K562 (cell line): Measurements from ENCODE around the gene INPP4B.

Experiments
- PHF20 ChIP-seq: fragments of 450-650 bp; IDR thresholded peaks from 2 replicates; pipeline ENCODE4 v1.6.1; 2018; ENCODE audit not compliant: partially characterized antibody
- POLR2AphosphoS2 ChIP-seq: IDR thresholded peaks from 2 replicates; pipeline ENCODE4 v1.6.1; 2012; ENCODE audit warnings: low read length, improper control_type of control experiment
- SREBF1 ChIP-seq: fragments of 150-350 bp; IDR thresholded peaks from 2 replicates; pipeline ENCODE4 v1.6.1; 2014; ENCODE audit warnings: antibody characterized with exemption, low read depth, low read length, borderline replicate concordance
- YY1 ChIP-seq, 3 experiments: IDR thresholded peaks; 2 replicates each; pipeline ENCODE4 v1.6.1; 2011; ENCODE audit warnings: low read length in 2 of 3, mild to moderate bottlenecking in 2 of 3, moderate library complexity in 2 of 3, borderline replicate concordance in 1 of 3, control low read depth in 1 of 3, low read depth in 1 of 3; ENCODE audit not compliant: insufficient read depth in 3 of 3, insufficient replicate concordance in 2 of 3, control insufficient read depth in 1 of 3, insufficient read length in 1 of 3; ENCODE audit errors: extremely low read depth in 1 of 3
- ZNF12 ChIP-seq: sonication (generic); formaldehyde crosslinking; IDR thresholded peaks from 2 replicates; pipeline ENCODE4 v1.4.0; 2020; ENCODE audit warnings: mild to moderate bottlenecking, missing genetic modification reagents
- TF ChIP-seq, protein P1 (sequence below), 3 experiments: IDR thresholded peaks in 2 of 3; conservative IDR thresholded peaks in 1 of 3; 2 replicates each; pipeline ENCODE4 v1.5.1; 2011 to 2012; ENCODE audit warnings: low read length in 3 of 3, mild to moderate bottlenecking in 3 of 3, control low read depth in 2 of 3, improper control_type of control experiment in 1 of 3, inconsistent platforms in 1 of 3, low read depth in 1 of 3, mixed read lengths in 1 of 3, moderate library complexity in 1 of 3; ENCODE audit not compliant: insufficient read depth in 2 of 3
- TF ChIP-seq, protein P2 (sequence below): sonication (generic); formaldehyde crosslinking; IDR thresholded peaks from 2 replicates; pipeline ENCODE4 v1.8.0; 2023; ENCODE audit warnings: mild to moderate bottlenecking, missing genetic modification reagents

DNA sequence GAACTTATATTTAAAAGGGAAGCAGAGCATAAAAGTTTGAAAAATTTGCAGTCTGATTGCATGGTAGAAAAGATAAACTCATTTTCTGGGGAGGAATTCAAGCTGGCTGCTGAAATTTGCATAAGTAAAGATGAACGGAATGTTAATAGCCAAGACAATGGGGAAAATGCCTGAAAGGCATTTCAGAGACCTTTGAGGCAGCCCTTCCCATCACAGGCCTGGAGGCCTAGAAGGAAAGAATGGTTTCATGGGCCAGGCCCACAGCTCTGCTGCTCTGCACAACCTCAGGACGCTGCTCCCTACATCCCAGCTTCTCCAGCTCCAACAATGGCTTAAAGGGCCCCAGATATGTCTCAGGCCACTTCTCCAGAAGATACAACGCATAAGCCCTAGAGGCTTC is 46.9 kb upstream of the INPP4B start:
- no peak for TF ChIP-seq POLR2AphosphoS2
- no peak for TF ChIP-seq YY1 (IDR thresholded peaks at IDR 0.05; ENCODE audit: borderline replicate concordance in 1 of 3, control insufficient read depth in 1 of 3, extremely low read depth in 1 of 3, insufficient read depth in 3 of 3, insufficient read length in 1 of 3, insufficient replicate concordance in 2 of 3, low read depth in 1 of 3, low read length in 2 of 3)
- no peak for TF ChIP-seq SREBF1
- no peak for TF ChIP-seq ZNF12 (CRISPR knock-in tag)
- TF ChIP-seq, protein P1, sequence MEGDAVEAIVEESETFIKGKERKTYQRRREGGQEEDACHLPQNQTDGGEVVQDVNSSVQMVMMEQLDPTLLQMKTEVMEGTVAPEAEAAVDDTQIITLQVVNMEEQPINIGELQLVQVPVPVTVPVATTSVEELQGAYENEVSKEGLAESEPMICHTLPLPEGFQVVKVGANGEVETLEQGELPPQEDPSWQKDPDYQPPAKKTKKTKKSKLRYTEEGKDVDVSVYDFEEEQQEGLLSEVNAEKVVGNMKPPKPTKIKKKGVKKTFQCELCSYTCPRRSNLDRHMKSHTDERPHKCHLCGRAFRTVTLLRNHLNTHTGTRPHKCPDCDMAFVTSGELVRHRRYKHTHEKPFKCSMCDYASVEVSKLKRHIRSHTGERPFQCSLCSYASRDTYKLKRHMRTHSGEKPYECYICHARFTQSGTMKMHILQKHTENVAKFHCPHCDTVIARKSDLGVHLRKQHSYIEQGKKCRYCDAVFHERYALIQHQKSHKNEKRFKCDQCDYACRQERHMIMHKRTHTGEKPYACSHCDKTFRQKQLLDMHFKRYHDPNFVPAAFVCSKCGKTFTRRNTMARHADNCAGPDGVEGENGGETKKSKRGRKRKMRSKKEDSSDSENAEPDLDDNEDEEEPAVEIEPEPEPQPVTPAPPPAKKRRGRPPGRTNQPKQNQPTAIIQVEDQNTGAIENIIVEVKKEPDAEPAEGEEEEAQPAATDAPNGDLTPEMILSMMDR (IDR thresholded peaks at IDR 0.05 in 2 of 3, conservative IDR thresholded peaks at IDR 0.05 in 1 of 3; ENCODE audit: insufficient read depth in 2 of 3, low read depth in 1 of 3, low read length in 3 of 3): no peak
- TF ChIP-seq, protein P2, sequence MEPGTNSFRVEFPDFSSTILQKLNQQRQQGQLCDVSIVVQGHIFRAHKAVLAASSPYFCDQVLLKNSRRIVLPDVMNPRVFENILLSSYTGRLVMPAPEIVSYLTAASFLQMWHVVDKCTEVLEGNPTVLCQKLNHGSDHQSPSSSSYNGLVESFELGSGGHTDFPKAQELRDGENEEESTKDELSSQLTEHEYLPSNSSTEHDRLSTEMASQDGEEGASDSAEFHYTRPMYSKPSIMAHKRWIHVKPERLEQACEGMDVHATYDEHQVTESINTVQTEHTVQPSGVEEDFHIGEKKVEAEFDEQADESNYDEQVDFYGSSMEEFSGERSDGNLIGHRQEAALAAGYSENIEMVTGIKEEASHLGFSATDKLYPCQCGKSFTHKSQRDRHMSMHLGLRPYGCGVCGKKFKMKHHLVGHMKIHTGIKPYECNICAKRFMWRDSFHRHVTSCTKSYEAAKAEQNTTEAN: no peak
- TF ChIP-seq PHF20: no peak
